Tibial nerve (tissue), 3 donors: ENCODE results near the gene TKT.

Experiments
- CTCF ChIP-seq, 5 experiments: fragments of 200-600 bp in 3 of 5; fragments of 450-650 bp in 2 of 5; sonication (generic) in 3 of 5; IDR thresholded peaks; one replicate each; pipeline ENCODE4 v1.5.1; 2016 to 2019; ENCODE audit warnings: antibody characterized with exemption in 5 of 5, mild to moderate bottlenecking in 3 of 5, moderate library complexity in 2 of 5
- POLR2A ChIP-seq, 2 donors: fragments of 450-650 bp; IDR thresholded peaks; one replicate each; pipeline ENCODE4 v1.6.1; 2017; ENCODE audit warnings: antibody characterized with exemption in 2 of 2, mild to moderate bottlenecking in 2 of 2, moderate library complexity in 2 of 2

DNA sequence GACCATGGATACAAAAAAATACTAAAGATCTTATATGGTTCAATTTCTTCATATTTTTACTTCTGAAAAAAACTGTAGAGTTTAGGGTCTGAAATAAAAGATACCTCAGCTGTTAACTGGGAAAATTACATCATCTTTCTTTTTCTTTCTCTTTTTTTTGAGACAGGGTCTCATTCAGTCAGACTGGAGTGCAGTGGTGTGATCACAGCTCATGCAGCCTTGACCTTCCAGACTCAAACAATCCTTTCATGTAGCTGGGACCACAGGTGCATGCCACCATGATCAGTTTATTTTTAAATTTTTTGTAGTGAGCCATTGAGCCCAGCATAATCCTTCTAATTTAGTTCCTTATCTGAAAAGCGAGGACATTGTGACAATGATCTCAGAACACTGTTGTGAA lies 39.6 kb upstream of the TKT start:
- TF ChIP-seq POLR2A (IDR thresholded peaks at IDR 0.05) (no peak), CTCF (IDR thresholded peaks at IDR 0.05) (no peak)
